HG03460 (cell line): ENCODE measurements around the gene ANTXR2.
"Not testable (repeated sequence)": the region's sequence is repeated elsewhere in the genome, so short reads cannot be mapped to it uniquely, and the experiment has no call there.

Experiments used
- ATAC-seq: cut with Tn5 transposase; IDR thresholded peaks from one replicate; pipeline ENCODE4 v1.9.1; 2021; ENCODE audit not compliant: unreplicated experiment

ANTXR2 gene

GRCh38 chr4:79993476-79993875 lies 79.6 kb downstream of the ANTXR2 start:
- ATAC-seq, result no peak

- ATAC-seq, result no peak
These were observed 81.4 kb downstream of the ANTXR2 start for GRCh38 chr4:79991601-79992000.

- not testable (repeated sequence) for ATAC-seq
These were observed 81.9 kb downstream of the ANTXR2 start for GRCh38 chr4:79991100-79991499.

- ATAC-seq, result no peak
These were observed 85.6 kb downstream of the ANTXR2 start for GRCh38 chr4:79987401-79987800.

- no peak for ATAC-seq
These were observed 89.6 kb downstream of the ANTXR2 start for GRCh38 chr4:79983431-79983830.

- ATAC-seq, result no peak
These were observed 90.3 kb downstream of the ANTXR2 start for GRCh38 chr4:79982601-79983322.

GRCh38 chr4:79980448-79980847 lies 92.6 kb downstream of the ANTXR2 start:
- ATAC-seq, result no peak

GRCh38 chr4:79979785-79980437 lies 93.1 kb downstream of the ANTXR2 start:
- no peak for ATAC-seq

GRCh38 chr4:79977131-79977840 lies 95.7 kb downstream of the ANTXR2 start:
- no peak for ATAC-seq

GRCh38 chr4:79964400-79965211 lies 108.4 kb downstream of the ANTXR2 start:
- ATAC-seq, result no peak

GRCh38 chr4:79964020-79964399 lies 109.0 kb downstream of the ANTXR2 start:
- ATAC-seq, result no peak

GRCh38 chr4:79959652-79960051 lies 113.4 kb downstream of the ANTXR2 start:
- no peak for ATAC-seq

GRCh38 chr4:79958466-79959264 lies 114.4 kb downstream of the ANTXR2 start:
- no peak for ATAC-seq

GRCh38 chr4:79949178-79949577 lies 123.9 kb downstream of the ANTXR2 start:
- no peak for ATAC-seq

- ATAC-seq, result no peak
These were observed 124.3 kb downstream of the ANTXR2 start for GRCh38 chr4:79948739-79949138.

GRCh38 chr4:79948261-79948660 lies 124.8 kb downstream of the ANTXR2 start:
- ATAC-seq, result no peak

- no peak for ATAC-seq
These were observed 125.6 kb downstream of the ANTXR2 start for GRCh38 chr4:79947386-79947785.

GRCh38 chr4:79935274-79935673 lies 137.8 kb downstream of the ANTXR2 start:
- ATAC-seq, result no peak

GRCh38 chr4:79934660-79935059 lies 138.4 kb downstream of the ANTXR2 start:
- ATAC-seq, result no peak

GRCh38 chr4:79927931-79928330 lies 145.1 kb downstream of the ANTXR2 start:
- ATAC-seq, result no peak
